G401.6 (cell line): ENCODE data around the gene ME1.
"Not testable (repeated sequence)": the region's sequence is repeated elsewhere in the genome, so short reads cannot be mapped to it uniquely, and the experiment has no call there.

ENCODE experiments used
- FAIRE-seq: peaks from 2 replicates; lab custom pipeline; 2012; peaks lifted over from hg19 to GRCh38; lab: Jason Lieb, UNC

The ME1 gene

GRCh38 chr6:83256719-83257118, 174.1 kb downstream of the ME1 start:
- FAIRE-seq = not testable (repeated sequence)

GRCh38 chr6:83252719-83253118, 178.1 kb downstream of the ME1 start:
- no peak for FAIRE-seq

- no peak for FAIRE-seq
Observed at GRCh38 chr6:83250235-83250634, 180.6 kb downstream of the ME1 start.

GRCh38 chr6:83247471-83247870, 183.4 kb downstream of the ME1 start:
- FAIRE-seq = no peak

- FAIRE-seq = no peak
Observed at GRCh38 chr6:83231146-83231545, 199.7 kb downstream of the ME1 start.

- FAIRE-seq = no peak
Observed at GRCh38 chr6:83226517-83226916, 204.3 kb downstream of the ME1 start.

- FAIRE-seq = peak; percentile 93
Observed at GRCh38 chr6:83221889-83222479, 208.9 kb downstream of the ME1 start.

GRCh38 chr6:83221276-83221675, 209.6 kb downstream of the ME1 start:
- FAIRE-seq = no peak

GRCh38 chr6:83220121-83220520, 210.7 kb downstream of the ME1 start:
- FAIRE-seq = no peak

- no peak for FAIRE-seq
Observed at GRCh38 chr6:83218646-83219045, 212.2 kb downstream of the ME1 start.

- FAIRE-seq = no peak
Observed at GRCh38 chr6:83216806-83217205, 214.0 kb downstream of the ME1 start.

GRCh38 chr6:83215131-83216047, 215.5 kb downstream of the ME1 start:
- FAIRE-seq = peak; percentile 87

GRCh38 chr6:83202031-83202430, 228.8 kb downstream of the ME1 start:
- no peak for FAIRE-seq

GRCh38 chr6:83199863-83200225, 231.0 kb downstream of the ME1 start:
- no peak for FAIRE-seq

- FAIRE-seq = no peak
Observed at GRCh38 chr6:83199173-83199862, 231.5 kb downstream of the ME1 start.

GRCh38 chr6:83198486-83199172, 232.2 kb downstream of the ME1 start:
- FAIRE-seq = no peak

GRCh38 chr6:83193747-83194566, 236.9 kb downstream of the ME1 start:
- no peak for FAIRE-seq

- FAIRE-seq = no peak
Observed at GRCh38 chr6:83192871-83193746, 237.7 kb downstream of the ME1 start, which contains the start of the genes PGM3 and RWDD2A. Gene PGM3 (minus strand): TSS chr6:83193265. CDS start chr6:83191012, 2,253 bp downstream. Gene RWDD2A (plus strand): TSS chr6:83193357. CDS start chr6:83194452, 1,095 bp downstream.

GRCh38 chr6:83192456-83192855, 238.4 kb downstream of the ME1 start:
- FAIRE-seq = no peak

GRCh38 chr6:83191974-83192373, 238.9 kb downstream of the ME1 start:
- not testable (repeated sequence) for FAIRE-seq
